Heart left ventricle (tissue), 16 donors: ENCODE measurements around the gene ACACA. TPM values are rescaled to one million over a fixed set of nuclear protein-coding genes. Genes with fewer than 3 reads are reported as not detected.

Experiments
- ATAC-seq, 4 donors: fragments of 200-7000 bp; cut with Tn5 transposase; one replicate each; pipeline ENCODE4 v1.9.1; 2020 to 2022; ENCODE audit warnings: moderate library complexity in 4 of 4, mild to moderate bottlenecking in 3 of 4, moderate number of reproducible peaks in 1 of 4
- DNase-seq, 5 donors: peaks; one replicate each; pipeline ENCODE4 v3.0.0-alpha.2; 2020
- H3K27ac ChIP-seq, 12 donors: fragments of 200-600 bp; sonication (generic) in 4 of 12; one replicate each; pipeline versions ENCODE4 v1.5.0 to v1.8.0; 2016 to 2022; ENCODE audit warnings: mild to moderate bottlenecking in 2 of 12
- H3K27me3 ChIP-seq, 9 donors: fragments of 200-600 bp; sonication (generic) in 2 of 9; one replicate each; pipeline versions ENCODE4 v1.5.1 to v1.8.0; 2016 to 2022; ENCODE audit warnings: mild to moderate bottlenecking in 3 of 9
- H3K36me3 ChIP-seq, 9 donors: fragments of 200-600 bp; sonication (generic) in 2 of 9; one replicate each; pipeline versions ENCODE4 v1.5.0 to v1.8.0; 2018 to 2022; ENCODE audit warnings: mild to moderate bottlenecking in 2 of 9
- H3K4me1 ChIP-seq, 12 donors: fragments of 200-600 bp; sonication (generic) in 4 of 12; one replicate each; pipeline versions ENCODE4 v1.5.0 to v1.8.0; 2016 to 2022; ENCODE audit warnings: mild to moderate bottlenecking in 3 of 12
- H3K4me3 ChIP-seq, 12 donors: fragments of 200-600 bp; sonication (generic) in 4 of 12; one replicate each; pipeline versions ENCODE4 v1.5.0 to v1.8.0; 2017 to 2022; ENCODE audit warnings: mild to moderate bottlenecking in 9 of 12, moderate library complexity in 4 of 12
- H3K9me3 ChIP-seq, 12 donors: fragments of 200-600 bp; sonication (generic) in 4 of 12; one replicate each; pipeline versions ENCODE4 v1.5.0 to v1.8.0; 2016 to 2022; ENCODE audit warnings: mild to moderate bottlenecking in 1 of 12
- CTCF ChIP-seq, 12 donors: fragments of 200-600 bp; sonication (generic) in 4 of 12; IDR thresholded peaks; one replicate each; pipeline versions ENCODE4 v1.5.0 to v1.8.0; 2018 to 2022; ENCODE audit warnings: antibody characterized with exemption in 12 of 12, mild to moderate bottlenecking in 5 of 12
- POLR2A ChIP-seq, 2 donors: fragments of 450-650 bp; IDR thresholded peaks; one replicate each; pipeline ENCODE4 v1.6.1; 2017; ENCODE audit warnings: antibody characterized with exemption in 2 of 2, mild to moderate bottlenecking in 2 of 2, moderate library complexity in 2 of 2
- WGBS, 4 donors: extraction: QIAGEN DNeasy Blood & Tissue Kit in 2 of 4; methylation state at CpG; one replicate each; pipeline versions ENCODE4 v1.1.5 to v1.1.7; 2013 to 2018; 5-methylcytosine and 5-hydroxymethylcytosine counted together
- intact Hi-C, 10 donors: fragments of 100-400 bp; cut with DNase I; formaldehyde crosslinking; loops; one replicate each; pipeline versions ENCODE4 v1.11.1 to v1.14.2; 2022
- polyA plus RNA-seq, 2 donors: library from polyadenylated mRNA; stranded (reverse); fragments of 200-250 nt; gene quantifications; one replicate each; pipeline ENCODE4 v1.2.3, GENCODE V29; 2013
- total RNA-seq, 9 donors: library from RNA; depleted of rRNA in 2 of 9; stranded (reverse); fragments of >200 nt in 2 of 9; fragmentation: NEBNext Ultra II Directional in 3 of 9; extraction: Animal tissue kit (Norgen Biotek cat#: 25700) in 3 of 9; gene quantifications; one replicate each; pipeline versions ENCODE4 v1.1.0 to v1.2.4, GENCODE V29; 2016 to 2023
- donor health status: ischemic (EF 13 %, LVEDD 7.1; RV severe dilation, severe dysfunction).
- donor health status: healthy with polysubstance abuse.
- donor health status: DM: no; HTN: yes; CAD: no.
- donor health status: DM: no; HTN: no; CAD: no.
- donor health status: ischemic (EF 25% LVEDD 6.9; RV normal size, moderate dysfunction).
- donor health status: ischemic (EF 25% LVEDD 5.7; RV mildly dilated, moderate dysfunction).
- donor health status: healthy.
- donor health status: DM: yes; HTN: yes; CAD: no.
- donor health status: ischemic (EF 35%, LVEDD 5.7; RV mildly dilated, moderate dysfunction).
- donor health status: nonischemic (EF 11% LVEDD 7.7; RV severe dilation, severe dysfunction).
- donor health status: DM: yes; HTN: yes; CAD: no.
- donor health status: PGD.
- donor health status: ischemic (EF 29% LVEDD 5.4; RV normal size, mild dysfunction).
- donor health status: nonischemic (EF 23%, LVEDD 6.1; RV moderate dilation, normal function).

Gene ACACA
- total and polyA plus RNA-seq, 11 donors: 6.2 to 33.0 (median 15.8) TPM

- Histone ChIP-seq H3K36me3 (peaks cover 0 to 36% (median 25%) of the 10 kb centered on the region in 9 donors), H3K27me3 (no peaks in the 10 kb centered on the region), H3K4me3 (no peak overlapping the region), H3K27ac (no peak overlapping the region), H3K4me1 (peaks cover 0 to 1% (median 0%) of the 10 kb centered on the region in 12 donors), H3K9me3 (peaks cover 0 to 16% (median 3%) of the 10 kb centered on the region in 12 donors)
- 76 to 77% (median 77%) methylated on average over 6 of the region's 6 CpGs for WGBS, 4 donors
- TF ChIP-seq POLR2A (IDR thresholded peaks at IDR 0.05) (no peak), CTCF (IDR thresholded peaks at IDR 0.05) (no peak)
- no peak for DNase-seq
- intact Hi-C loops: loop anchor here in 2 of 10 donors (10.0 kb wide), 2 partner anchors 61 to 69 kb away; no protein-coding TSS in a partner anchor
- no peak for ATAC-seq
Observed at GRCh38 chr17:37083456-37083855, 323.2 kb downstream of the ACACA start.

- peaks cover 0 to 35% (median 25%) of the 10 kb centered on the region in 9 donors for H3K36me3 ChIP-seq
- H3K4me3 ChIP-seq: no peak overlapping the region
- intact Hi-C loops: loop anchor here in 2 of 10 donors (10.0 kb wide), 2 partner anchors 62 to 68 kb away; no protein-coding TSS in a partner anchor
- H3K4me1 ChIP-seq: no peaks in the 10 kb centered on the region
- no peaks in the 10 kb centered on the region for H3K27me3 ChIP-seq
- H3K27ac ChIP-seq: no peak overlapping the region
- ATAC-seq (no peak), DNase-seq (no peak)
- no peak for TF ChIP-seq POLR2A (IDR thresholded peaks at IDR 0.05)
- TF ChIP-seq CTCF (IDR thresholded peaks at IDR 0.05): no peak
- peaks cover 0 to 16% (median 3%) of the 10 kb centered on the region in 12 donors for H3K9me3 ChIP-seq
- 87 to 92% (median 90%) methylated on average over 4 of the region's 4 CpGs for WGBS, 4 donors
Observed at GRCh38 chr17:37082985-37083384, 323.7 kb downstream of the ACACA start.

- Histone ChIP-seq H3K9me3 (peaks cover 0 to 16% (median 3%) of the 10 kb centered on the region in 12 donors), H3K27me3 (no peaks in the 10 kb centered on the region), H3K4me1 (no peaks in the 10 kb centered on the region), H3K4me3 (no peak overlapping the region), H3K36me3 (peaks cover 0 to 29% (median 21%) of the 10 kb centered on the region in 9 donors), H3K27ac (no peak overlapping the region)
- intact Hi-C loops: loop anchor here in 2 of 10 donors (10.0 kb wide), 2 partner anchors 62 to 68 kb away; no protein-coding TSS in a partner anchor
- ATAC-seq (no peak), DNase-seq (no peak)
- WGBS, 4 donors: 83 to 86% (median 86%) methylated on average over 8 of the region's 8 CpGs
- no peak for TF ChIP-seq CTCF (IDR thresholded peaks at IDR 0.05)
- no peak for TF ChIP-seq POLR2A (IDR thresholded peaks at IDR 0.05)
Observed at GRCh38 chr17:37082311-37082860, 324.2 kb downstream of the ACACA start.

GRCh38 chr17:37081287-37081686, 325.3 kb downstream of the ACACA start:
- Histone ChIP-seq H3K27me3 (no peaks in the 10 kb centered on the region), H3K36me3 (peaks cover 0 to 18% (median 11%) of the 10 kb centered on the region in 9 donors), H3K27ac (no peak overlapping the region), H3K4me3 (no peak overlapping the region), H3K4me1 (no peaks in the 10 kb centered on the region), H3K9me3 (peaks cover 0 to 16% (median 3%) of the 10 kb centered on the region in 12 donors)
- DNase-seq (no peak), ATAC-seq (no peak)
- WGBS, 4 donors: 67 to 84% (median 73%) methylated on average over 5 of the region's 5 CpGs
- intact Hi-C loops: loop anchor here in 2 of 10 donors (10.0 kb wide), 2 partner anchors 64 to 66 kb away; no protein-coding TSS in a partner anchor
- no peak for TF ChIP-seq CTCF (IDR thresholded peaks at IDR 0.05)
- TF ChIP-seq POLR2A (IDR thresholded peaks at IDR 0.05): no peak
